ENCODE data around the gene CORO2B.

Gene CORO2B

DNA sequence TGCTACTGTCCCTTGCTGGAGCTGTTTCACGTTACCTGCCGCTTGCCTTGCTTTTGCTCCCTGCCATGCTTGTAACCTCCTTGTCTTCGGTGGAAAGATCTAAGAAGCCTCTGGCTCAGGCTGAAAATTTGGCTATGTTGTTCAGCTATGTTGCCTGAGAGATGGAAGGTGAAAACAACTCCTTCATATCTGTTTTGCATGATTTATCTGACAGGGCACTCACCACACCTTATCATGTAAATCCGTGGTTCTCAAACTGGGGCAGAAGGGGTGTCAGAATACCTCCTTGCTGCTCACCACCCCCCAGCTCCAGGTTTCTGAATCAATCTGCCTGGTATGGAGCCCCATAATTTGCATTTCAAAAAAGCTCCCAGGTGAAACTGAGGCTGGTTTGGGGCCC is 6.5 kb upstream of the CORO2B start:
- DNase-seq (ENCODE audit: low read depth in 3 of 3, low spot score in 1 of 3), result no peak

- no peak for DNase-seq (ENCODE audit: low read depth in 3 of 3, low spot score in 1 of 3)
These were observed 5.9 kb upstream of the CORO2B start for GRCh38 chr15:68572921-68573320.

- no peak for DNase-seq (ENCODE audit: low read depth in 3 of 3, low spot score in 1 of 3)
These were observed 4.7 kb upstream of the CORO2B start for GRCh38 chr15:68574046-68574445.

GRCh38 chr15:68574629-68575028 is 4.2 kb upstream of the CORO2B start:
- no peak for DNase-seq (ENCODE audit: low read depth in 3 of 3, low spot score in 1 of 3)

DNA sequence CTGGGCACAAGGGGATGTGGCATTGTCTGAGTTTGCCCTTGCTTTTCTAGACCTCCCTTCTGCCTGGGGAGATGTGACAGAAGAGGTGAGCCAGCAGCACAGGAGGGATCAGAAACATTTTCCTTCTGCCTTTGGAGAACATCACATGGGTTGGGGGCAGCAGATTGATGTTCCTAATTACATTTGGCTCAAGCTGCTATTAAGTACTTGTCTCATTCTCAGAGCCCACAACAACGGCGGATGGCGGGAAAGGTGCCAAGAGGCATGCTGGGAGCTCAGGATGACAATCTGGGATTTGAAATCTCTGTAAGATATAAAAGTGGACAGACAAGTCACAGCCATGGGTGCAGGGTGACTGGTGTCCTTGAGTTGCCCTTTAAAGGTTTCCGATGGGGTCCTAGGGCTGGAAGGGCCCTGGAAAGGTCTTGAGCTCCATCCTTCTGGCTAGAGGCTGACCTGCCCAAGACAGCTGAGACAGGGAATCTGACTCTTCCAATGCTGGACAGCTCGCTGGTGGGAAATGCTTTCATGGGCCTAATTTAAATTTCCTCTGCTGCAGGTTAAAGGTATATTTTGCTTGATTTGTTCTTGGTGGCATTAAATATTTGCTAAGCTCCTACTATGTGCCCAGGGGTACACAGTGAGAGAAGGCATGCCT is 2.4 kb upstream of the CORO2B start:
- no peak for DNase-seq (ENCODE audit: low read depth in 3 of 3, low spot score in 1 of 3)

- DNase-seq (ENCODE audit: low read depth in 3 of 3, low spot score in 1 of 3), result no peak
These were observed 416 bp upstream of the CORO2B start for GRCh38 chr15:68578175-68578979.

DNA sequence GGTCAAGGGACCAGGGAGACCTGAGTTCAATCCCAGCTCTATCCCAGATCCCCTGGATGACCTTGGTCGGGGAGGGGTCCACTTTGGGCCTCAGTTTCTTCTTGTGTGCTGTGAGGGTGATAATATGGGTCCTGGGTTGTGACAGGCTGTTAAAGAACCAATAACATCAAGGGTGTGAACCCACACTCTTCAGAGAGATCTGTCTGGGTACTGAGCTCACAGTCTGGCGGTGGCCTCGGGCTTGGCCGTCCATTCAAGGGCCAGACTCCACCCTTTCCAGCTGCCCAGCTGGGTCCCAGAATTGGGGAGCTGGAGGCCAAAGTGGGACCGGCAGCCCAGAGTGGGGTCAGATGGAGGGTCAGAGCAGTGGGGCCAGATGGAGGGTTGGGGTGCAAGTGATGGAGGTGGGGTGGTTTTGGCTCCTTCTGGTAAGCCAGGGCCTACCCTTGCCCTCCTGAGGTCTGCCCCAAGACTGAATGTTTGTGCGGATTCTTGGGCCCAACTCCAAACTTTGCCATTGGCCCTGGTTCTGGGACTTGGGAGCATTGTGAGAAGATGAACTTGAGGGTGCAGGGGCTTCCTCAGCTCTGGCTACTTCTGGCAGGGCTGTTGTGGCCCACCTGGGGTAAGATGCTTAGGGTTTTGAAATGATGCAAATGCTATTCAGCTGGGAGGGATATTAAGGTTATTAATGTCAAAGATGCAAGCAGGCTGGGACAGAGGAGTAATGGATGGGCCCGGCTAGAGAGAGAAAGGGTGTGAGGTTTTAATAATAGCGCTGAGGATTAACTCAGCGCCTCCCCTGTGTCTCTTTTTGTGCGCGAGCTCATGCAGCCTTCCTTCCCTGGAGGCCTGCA is 1.5 kb downstream of the CORO2B start:
- DNase-seq (ENCODE audit: low read depth in 3 of 3, low spot score in 1 of 3), result no peak

DNA sequence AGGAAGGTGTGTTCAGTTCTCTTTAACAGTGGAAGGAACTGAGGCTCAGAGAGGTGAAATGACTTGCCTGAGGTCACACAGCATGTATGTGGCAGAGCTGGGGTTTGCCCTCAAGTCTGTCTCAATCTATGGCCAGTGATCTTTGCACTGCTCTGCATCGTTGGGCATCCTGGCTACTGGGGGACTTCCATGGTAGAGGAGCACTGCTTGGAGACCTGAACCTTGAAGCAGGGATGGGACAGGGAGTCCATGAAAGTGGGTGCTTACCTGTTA is 2.0 kb downstream of the CORO2B start:
- DNase-seq (ENCODE audit: low read depth in 3 of 3, low spot score in 1 of 3), result no peak

DNA sequence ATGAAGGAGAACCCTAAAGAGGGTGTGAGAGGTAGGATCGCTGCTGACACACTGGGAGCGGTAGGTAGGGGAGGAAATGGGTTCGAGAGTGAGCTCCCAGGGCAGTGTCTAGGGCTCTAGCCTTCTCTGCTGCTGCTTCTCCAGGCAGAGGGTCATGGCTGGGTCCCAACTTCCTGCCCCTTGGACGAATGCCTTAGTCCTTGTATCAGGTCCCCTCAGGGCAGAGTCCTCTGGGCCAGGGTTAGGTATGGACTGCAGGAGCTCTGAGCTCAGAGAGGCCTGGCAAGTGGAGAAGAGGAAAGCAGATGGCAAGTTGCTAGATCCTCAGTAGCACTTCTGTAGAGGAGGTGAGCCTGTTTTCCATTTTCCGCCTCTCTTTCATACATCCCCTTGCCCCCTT is 2.9 kb downstream of the CORO2B start:
- DNase-seq (ENCODE audit: low read depth in 3 of 3, low spot score in 1 of 3), result no peak

GRCh38 chr15:68582236-68582635 is 3.4 kb downstream of the CORO2B start:
- DNase-seq (ENCODE audit: low read depth in 3 of 3, low spot score in 1 of 3), result no peak

DNA sequence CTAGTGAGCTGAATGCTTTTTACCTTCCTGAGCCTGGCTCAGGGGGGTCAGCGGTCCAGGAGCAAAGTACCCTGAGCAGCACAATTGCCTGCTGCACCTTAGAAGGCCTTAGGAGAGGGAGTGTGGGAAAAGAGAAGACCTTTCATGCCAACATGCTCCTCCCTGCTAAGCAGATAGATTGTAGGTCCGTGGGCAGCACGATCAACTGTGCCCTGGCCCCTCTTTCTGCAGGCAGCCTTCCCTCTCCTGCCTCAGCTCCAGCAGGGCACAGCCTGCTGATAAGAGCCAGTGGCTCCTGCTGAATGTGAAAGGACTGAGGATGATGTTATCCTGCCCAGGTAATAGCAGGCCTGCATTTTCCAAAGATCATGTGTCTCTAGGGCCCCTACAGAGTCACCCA is 4.1 kb downstream of the CORO2B start:
- no peak for DNase-seq (ENCODE audit: low read depth in 3 of 3, low spot score in 1 of 3)

DNA sequence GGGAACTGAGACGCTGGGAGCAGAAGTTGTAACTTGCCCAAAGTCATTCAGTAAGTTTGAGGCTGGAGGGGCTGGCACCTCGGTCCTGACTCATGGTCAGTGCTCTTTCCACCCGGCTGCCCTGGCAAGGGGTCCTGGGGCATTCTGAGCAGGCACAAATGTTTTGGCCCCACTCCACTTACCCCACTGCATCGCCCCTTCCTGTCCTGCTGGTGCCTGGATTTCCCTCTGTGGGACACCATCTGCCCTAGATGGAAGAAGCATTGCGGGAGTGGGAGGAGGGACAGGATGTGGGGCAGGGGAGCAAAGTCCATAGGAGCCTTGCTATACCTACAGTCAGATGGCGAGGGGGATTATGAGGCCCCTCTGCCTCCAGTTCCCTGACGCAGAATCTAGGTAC is 4.5 kb downstream of the CORO2B start:
- no peak for DNase-seq (ENCODE audit: low read depth in 3 of 3, low spot score in 1 of 3)

DNA sequence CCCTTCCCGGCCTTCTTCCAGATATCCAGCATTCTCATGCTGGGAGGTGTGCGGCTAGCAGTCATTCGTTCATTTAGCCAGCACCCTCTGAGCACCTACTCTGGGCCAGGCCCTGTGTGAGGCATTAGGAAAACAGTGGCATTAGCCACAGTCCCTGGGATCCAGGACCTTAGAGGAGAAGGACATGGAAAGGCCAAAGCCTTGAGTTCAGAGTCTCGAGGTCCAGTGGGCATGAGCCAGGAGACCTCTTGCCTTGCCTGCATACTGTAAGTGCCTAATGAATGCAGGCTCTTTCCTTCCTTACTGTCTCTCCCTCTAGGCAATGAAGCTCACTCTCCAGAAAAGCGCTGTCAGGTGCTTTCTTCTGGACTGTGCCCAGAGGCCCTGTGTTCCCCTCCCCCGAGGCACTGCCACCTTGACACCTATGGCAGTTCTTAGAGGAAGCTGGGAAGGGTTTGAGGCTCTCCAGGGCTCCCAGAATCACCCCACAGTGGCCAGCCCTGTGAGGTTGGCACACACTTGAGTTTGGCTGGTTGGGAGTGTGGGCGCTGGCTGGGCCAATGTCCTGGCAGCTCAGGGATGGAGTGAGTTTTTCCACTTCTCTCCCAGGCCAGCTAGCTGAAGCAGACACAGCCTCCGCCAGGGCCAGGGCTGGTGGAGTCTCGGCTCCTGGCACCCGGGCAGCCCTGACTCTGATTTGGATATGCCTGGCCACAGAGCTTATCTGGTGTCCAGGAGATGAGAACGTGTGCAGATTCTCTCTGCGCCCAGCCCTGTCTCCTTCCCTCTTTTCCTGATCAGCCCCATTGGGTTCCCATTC is 5.4 kb downstream of the CORO2B start:
- DNase-seq (ENCODE audit: low read depth in 3 of 3, low spot score in 1 of 3), result no peak

DNA sequence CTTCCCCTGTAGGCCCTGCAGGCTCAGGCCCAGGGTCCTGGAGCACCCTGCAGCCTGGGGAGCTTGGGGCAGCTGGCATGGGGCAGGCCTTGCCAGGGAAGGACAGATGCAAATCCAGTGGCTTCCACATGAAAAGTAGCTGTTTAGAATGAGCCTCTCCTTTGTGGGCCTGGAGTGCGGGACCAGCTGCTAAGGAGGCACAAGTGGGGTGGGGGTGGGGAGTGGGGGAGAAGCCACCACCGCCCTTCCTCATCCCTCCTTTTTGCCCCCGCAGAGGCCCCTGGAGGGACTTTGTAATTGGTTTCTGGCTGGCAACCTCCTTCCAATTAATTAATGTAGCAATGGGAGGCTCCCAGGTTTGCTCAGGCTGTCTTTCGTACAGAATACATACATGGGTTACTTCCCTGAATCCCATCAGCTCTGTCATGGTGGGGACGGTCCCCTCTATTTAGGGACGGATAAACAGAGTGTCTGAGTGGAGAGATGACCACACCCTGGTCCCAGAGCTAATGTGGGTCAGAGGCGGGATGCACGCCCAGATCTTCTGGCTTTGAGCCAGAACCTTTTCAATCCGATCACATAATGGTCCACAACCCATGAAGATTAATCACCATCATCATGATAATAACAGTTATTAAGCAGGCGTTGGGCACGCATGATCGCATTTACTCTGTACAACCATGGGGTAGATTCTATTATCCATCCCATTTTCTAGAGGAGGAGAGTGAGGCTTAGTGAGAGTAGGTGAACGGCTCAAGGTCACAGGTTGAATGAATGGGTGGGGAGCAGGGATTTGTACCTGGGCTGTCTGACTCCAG is 6.2 kb downstream of the CORO2B start:
- no peak for DNase-seq (ENCODE audit: low read depth in 3 of 3, low spot score in 1 of 3)

GRCh38 chr15:68585574-68586273 is 6.9 kb downstream of the CORO2B start:
- no peak for DNase-seq (ENCODE audit: low read depth in 3 of 3, low spot score in 1 of 3)

GRCh38 chr15:68586274-68586961 is 7.6 kb downstream of the CORO2B start:
- no peak for DNase-seq (ENCODE audit: low read depth in 3 of 3, low spot score in 1 of 3)

DNA sequence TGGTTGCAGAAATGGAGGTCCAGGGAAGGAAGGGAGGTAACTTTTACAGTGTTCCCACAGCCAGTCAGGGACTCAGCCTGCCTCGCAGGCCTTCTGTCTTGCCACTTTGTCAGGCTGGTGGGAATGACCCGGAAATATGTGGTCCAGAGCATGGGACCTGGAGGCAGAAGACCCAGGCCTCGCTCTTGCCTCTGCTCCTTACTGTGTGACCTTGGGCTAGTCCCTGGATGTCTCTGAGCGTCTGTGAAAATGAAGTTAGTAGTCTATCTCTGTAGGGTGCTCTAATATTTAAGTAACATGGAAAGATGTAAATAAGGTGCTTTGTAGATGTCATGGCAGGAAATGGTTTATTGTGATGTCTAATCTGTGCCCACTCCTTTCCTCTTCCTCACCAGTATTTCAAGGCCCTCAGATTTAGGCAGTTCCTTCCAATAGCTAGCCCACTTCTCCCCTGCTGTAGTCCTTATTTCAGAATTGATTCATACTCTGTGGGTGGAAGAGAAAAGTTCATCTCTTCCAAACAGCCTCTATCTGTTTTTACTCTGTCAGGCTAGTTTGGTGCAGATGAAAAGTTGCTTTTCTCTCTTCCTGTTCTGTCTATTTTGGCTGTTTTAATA is 9.1 kb downstream of the CORO2B start:
- no peak for DNase-seq (ENCODE audit: low read depth in 3 of 3, low spot score in 1 of 3)

GRCh38 chr15:68589053-68589452 is 10.3 kb downstream of the CORO2B start:
- no peak for DNase-seq (ENCODE audit: low read depth in 3 of 3, low spot score in 1 of 3)

Measured in stimulated activated CD4-positive, alpha-beta T cell treated with anti-CD3 and anti-CD28 coated beads, TNF-alpha, amount 100 ng/mL, for 1 hour (primary cell).